ENCODE measurements around the gene AHCY.
"Not testable (repeated sequence)": the region's sequence is repeated elsewhere in the genome, so short reads cannot be mapped to it uniquely, and the experiment has no call there.

Gene AHCY

GRCh38 chr20:34296468-34296867 is 6.7 kb downstream of the AHCY start:
- no peak for DNase-seq (ENCODE audit: low spot score)

- no peak for DNase-seq (ENCODE audit: low spot score)
Observed at GRCh38 chr20:34295284-34295683, 7.9 kb downstream of the AHCY start.

DNA sequence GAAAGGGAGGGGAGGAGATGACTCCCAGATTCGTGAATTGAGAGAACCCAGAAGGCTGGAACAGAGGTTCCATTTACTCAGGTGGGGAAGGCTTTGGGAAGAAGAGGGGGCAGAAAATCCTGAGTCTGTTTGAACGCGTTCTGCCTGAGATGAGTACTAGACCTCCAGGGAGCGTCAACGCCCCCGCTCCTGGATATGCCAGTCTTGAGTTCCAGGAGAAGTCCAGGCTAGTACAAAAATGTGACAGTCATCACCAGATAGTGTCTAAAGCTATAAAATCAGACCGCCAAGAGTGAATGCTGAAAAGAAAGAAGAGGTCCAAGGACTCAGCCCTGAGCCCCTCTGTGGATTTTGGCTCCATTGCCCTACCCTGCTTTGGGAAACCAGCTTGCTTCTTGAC is 8.6 kb downstream of the AHCY start:
- DNase-seq (ENCODE audit: low spot score): no peak

DNA sequence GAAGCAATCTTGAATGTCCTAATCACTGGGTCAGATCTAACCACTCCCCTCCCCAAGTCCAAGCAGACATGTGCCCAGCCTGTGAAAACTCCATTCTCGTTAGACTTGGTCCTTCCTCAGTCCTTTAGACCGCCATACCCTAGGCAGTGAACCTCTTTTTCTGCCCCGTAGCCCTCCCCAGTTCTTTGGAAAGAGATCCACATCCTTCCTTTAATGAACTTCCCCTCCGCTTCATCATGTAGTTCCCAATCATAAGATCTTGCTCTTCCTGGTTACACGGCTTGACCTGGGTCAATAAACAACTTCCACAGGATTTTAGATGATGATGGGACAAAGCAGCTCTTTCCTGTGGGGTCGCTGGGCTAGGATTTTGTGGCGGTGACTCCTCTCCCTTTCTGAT is 9.6 kb downstream of the AHCY start:
- DNase-seq (ENCODE audit: low spot score): no peak

DNA sequence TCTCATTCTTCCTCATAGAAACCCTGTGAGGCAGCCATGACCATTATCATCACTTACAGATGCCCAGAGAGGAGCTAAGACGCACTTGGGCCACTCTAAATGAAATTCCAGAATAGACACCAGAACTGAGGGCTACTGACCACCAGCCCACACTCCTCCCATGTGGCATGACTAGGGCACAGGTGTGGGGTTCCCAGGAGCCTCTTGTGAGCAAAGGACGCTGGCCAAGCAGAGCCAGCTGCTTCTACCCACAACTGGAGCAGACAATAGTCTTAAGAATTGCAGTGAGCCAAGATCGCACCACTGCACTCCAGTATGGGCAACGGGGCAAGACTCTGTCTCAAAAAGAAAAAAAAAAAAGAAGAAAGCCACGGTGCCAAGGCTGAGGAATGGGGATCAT is 10.0 kb downstream of the AHCY start:
- no peak for DNase-seq (ENCODE audit: low spot score)

GRCh38 chr20:34292496-34292895 is 10.7 kb downstream of the AHCY start:
- DNase-seq (ENCODE audit: low spot score): no peak

DNA sequence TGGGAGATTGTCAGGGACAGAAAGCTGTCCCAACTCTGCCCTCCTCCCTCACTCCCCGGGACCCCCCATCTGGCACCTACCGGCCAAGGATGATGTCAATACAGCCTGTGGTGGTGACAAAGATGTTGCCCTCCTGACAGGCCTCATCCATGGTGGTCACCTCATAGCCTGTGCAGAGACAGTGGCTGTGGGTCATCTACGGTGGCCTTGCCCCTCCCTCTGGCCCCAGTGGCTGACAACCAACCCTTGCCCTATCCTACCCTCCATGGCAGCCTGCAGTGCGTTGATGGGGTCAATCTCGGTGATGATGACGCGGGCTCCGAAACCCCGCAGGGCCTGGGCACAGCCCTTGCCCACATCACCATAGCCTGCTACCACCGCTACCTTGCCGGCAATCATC is 12.7 kb downstream of the AHCY start:
- DNase-seq (ENCODE audit: low spot score): no peak

DNA sequence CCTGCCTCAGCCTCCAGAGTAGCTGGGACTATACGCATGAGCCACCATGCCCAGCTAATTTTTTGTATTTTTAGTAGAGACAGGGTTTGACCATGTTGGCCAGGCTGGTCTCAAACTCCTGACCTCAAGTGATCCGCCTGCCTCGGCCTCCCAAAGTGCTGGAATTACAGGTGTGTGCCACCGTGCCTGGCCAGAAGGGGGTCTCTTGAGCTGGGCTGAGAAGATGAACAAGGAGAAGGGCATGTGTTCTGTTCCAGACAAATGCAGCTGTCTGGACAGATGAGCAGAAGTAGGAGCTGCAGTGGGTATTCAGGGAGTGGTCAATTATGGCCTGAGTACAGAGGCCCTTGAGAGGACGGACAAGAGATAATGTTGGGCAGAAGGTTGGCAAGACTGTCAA is 15.7 kb downstream of the AHCY start:
- not testable (repeated sequence) for DNase-seq (ENCODE audit: low spot score)

GRCh38 chr20:34285450-34285849 is 17.7 kb downstream of the AHCY start:
- DNase-seq (ENCODE audit: low spot score): no peak

DNA sequence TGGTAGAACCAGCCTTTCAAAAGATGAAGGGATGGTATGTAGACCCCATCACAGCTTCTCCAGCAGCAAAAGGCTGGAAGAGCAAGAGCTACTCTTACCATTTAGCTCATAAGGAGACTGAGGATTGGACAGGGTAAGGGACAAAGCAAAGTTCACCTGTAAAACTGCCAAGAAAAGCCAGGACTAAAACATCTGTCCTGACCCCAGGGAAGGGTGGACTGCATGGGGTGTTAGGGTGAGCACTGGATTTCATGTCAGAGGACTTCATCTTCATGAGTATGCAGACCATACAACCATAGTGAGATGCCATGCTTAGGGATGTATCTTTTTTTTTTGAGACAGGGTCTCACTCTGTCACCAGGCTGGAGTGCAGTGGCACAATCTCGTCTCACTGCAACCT is 19.3 kb downstream of the AHCY start:
- DNase-seq (ENCODE audit: low spot score): no peak

GRCh38 chr20:34282041-34282440 is 21.1 kb downstream of the AHCY start:
- no peak for DNase-seq (ENCODE audit: low spot score)

DNA sequence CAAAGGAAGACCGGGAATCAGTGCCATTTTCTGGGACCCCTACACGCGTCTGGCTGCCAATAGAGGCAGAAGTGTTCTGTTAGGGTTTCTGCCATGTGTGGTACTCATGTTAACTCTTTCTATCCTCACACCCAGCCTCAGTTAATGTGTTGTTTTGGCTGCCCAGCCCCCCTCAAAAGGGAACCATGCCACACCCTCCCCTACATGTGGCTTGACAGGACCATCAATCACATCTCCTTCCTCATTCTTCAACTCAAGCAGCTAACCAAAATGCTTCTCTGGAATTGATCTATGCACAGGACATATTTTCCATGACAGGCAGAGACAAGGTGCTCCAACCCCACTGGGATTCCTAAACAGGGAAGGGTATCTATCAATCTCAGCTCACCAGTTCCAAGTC is 22.0 kb downstream of the AHCY start:
- no peak for DNase-seq (ENCODE audit: low spot score)

GRCh38 chr20:34274694-34275093 is 28.5 kb downstream of the AHCY start:
- DNase-seq (ENCODE audit: low spot score): no peak

- DNase-seq (ENCODE audit: low spot score): no peak
Observed at GRCh38 chr20:34271956-34272355, 31.2 kb downstream of the AHCY start.

DNA sequence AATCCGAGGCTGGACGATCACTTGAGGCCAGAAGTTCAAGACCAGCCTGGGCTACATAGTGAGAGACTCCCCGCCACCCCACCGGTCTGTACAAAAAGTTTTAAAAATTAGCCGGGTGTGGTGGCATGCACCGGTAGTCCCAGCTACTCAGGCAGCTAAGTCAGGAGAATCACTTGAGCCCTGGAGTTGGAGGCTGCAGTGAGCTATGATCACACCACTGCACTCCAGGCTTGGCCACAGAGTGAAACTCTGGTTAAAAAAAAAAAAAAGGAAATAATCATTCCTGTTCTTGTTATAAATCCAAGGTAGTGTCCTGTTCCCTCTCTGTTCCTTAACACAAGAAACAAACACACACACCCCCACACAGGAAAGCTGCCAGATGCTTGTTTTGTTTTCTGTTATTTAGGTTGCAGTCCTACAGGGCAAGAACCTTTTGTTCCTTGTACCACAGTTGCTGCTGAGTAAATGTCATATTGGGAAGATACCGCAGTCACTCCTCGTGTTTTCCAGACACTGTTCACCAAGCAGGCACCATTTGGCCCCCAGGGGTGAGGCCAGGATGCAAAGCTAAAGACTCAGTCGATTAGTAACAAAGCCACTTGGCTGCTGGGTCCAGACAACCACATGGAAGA is 33.0 kb downstream of the AHCY start:
- no peak for DNase-seq (ENCODE audit: low spot score)

DNA sequence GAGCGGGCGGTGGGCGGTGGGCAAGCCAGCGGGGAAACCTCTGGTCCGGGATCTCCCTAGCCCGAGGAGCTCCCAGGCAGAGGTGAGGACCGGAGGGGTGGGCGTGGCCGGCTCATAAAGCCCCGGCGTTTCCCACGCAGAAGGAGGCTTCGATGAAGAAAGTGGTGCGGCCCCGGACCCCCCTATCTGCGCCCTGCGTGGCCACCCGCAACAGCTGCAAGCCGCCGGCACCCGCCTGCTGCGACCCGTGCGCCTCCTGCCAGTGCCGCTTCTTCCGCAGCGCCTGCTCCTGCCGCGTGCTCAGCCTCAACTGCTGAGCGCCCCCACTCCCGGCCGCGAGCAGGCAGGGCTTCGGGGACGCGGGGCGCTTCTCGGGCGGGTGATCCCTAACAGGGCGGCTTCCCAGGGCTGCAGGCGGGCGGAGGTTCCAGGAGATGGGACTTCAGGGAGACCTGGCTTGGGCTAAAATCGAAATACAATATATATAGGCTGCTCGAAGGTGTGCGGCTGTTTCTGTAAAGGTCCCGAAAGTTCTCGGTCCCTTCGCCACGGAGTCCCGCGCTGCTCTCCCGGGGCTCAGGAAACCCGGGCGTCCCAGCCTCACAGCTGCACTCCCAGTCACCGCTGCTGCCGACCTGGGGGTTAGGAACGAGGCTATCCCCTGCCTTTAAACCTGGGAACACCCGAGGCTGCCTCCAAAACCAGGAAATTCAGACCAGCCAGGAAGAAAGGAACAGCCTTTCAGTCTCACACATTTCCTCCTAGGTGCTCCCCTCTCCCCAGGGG is 34.1 kb downstream of the AHCY start:
- no peak for DNase-seq (ENCODE audit: low spot score)

GRCh38 chr20:34268145-34268544 is 35.0 kb downstream of the AHCY start:
- no peak for DNase-seq (ENCODE audit: low spot score)

DNA sequence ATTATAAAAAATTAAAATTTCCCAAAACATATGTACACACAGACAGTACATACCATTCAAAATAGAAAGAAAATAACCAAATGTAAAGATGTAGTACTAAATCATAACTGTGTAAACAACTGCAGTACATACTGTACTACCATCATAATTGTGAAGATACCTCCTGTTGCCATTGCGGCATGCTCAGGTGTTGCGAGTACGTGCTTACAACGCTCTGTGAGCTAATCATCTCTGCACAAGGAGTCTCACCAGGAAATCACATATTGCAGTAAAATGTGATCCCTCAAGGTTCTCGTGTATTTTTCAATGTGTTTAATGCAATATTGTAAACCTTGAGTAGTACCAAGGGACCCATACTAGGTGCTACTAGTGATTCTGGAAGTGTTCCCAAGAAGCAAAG is 39.0 kb downstream of the AHCY start:
- DNase-seq (ENCODE audit: low spot score): no peak

GRCh38 chr20:34263468-34263867 is 39.7 kb downstream of the AHCY start:
- DNase-seq (ENCODE audit: low spot score): not testable (repeated sequence)

- DNase-seq (ENCODE audit: low spot score): no peak
Observed at GRCh38 chr20:34262488-34263288, 40.5 kb downstream of the AHCY start.

- no peak for DNase-seq (ENCODE audit: low spot score)
Observed at GRCh38 chr20:34260208-34260942, 42.8 kb downstream of the AHCY start.

DNA sequence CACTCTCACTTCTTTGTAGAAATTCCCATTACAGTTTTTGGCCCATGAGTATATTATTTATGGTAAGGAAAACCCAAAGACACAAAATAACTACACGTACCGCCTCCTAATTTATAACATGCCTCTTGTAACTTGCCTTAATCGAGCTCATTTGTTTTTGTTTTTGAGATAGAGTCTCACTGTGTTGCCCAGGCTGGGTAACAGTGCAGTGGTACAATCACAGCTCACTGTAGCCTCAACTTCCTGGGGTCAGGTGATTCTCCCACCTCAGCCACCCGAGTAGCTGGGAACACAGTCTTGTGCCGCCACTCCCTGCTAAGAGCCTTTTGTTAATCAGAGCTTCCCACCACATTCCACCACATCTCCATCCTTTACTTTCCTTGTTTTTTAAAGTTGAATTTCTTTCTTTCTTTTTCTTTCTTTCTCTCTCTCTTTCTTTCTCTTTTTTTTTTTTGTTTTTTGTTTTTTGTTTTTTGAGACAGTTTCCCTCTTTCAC is 46.5 kb downstream of the AHCY start:
- no peak for DNase-seq (ENCODE audit: low spot score)

Data from hematopoietic multipotent progenitor cell treated with erythropoietin and hydrocortisone succinate and interleukin-3 and kit ligand, for 17 days (in vitro differentiated cells).